Measurements from ENCODE around the gene GRB10. TPM values are rescaled to one million over a fixed set of nuclear protein-coding genes. Genes with fewer than 3 reads are reported as not detected.

GRB10 gene
- total and polyA plus RNA-seq, 2 donors (not counting 3 experiments of a cell fraction or from before 2014, with no cell fraction given): 43.7 to 240 TPM

DNA sequence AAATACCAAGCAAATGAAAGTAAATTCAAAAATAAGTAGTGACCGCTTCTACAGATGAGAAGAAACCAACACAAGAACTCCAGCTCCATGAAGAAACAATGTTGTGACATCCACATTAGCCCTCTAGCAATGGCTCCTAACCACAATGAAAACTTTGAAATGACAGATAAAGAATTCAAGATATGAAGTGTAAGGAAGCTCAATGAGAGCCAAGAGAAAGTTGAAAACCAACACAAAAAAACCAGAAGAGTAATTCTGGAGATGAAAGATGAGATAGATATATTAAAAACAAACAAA, 149.3 kb downstream of the GRB10 start:
- H3K36me3 ChIP-seq (ENCODE audit: control insufficient read depth in 2 of 2, extremely low read depth in 1 of 2, insufficient read depth in 2 of 2, low read length in 2 of 2): peaks cover 0 to 2% of the 10 kb centered on the region in 2 experiments
- H3K4me3 ChIP-seq (replicated peaks in 1 of 3; ENCODE audit: insufficient read depth in 1 of 3, low read depth in 1 of 3, low read length in 3 of 3): no peak overlapping the region
- peaks cover 7% of the 10 kb centered on the region for H4K20me1 ChIP-seq (replicated peaks; ENCODE audit: control insufficient read depth, extremely low read depth, insufficient read depth, low read length)
- dilution Hi-C loops (cut with MboI; ENCODE audit: extremely low pct_ligation_motif_present, low sequenced_read_pairs): no loop called here
- H3K9ac ChIP-seq (replicated peaks; ENCODE audit: extremely low read depth, insufficient read depth, low read length): no peak overlapping the region
- no peak for DNase-seq (ENCODE audit: low read depth, low spot score)
- H3K79me2 ChIP-seq (ENCODE audit: control insufficient read depth, insufficient read depth, low read length): peaks cover 88% of the 10 kb centered on the region
- intact Hi-C loops (cut with micrococcal nuclease): loop anchor here (1.0 kb wide), 1 partner anchor 165 kb away; no protein-coding TSS in a partner anchor
- BruUV-seq (replicated peaks): no TSS peak
- no peak overlapping the region for H2AFZ ChIP-seq (ENCODE audit: low read depth, low read length)
- H3K9me3 ChIP-seq (replicated peaks; ENCODE audit: control insufficient read depth, insufficient read depth, low read length): no peaks in the 10 kb centered on the region
- ChIA-PET CTCF (interaction anchor here (0.8 to 3.0 kb wide), 13 partner anchors 11 to 529 kb away, joined by 3 to 14 read pairs (median 4); no protein-coding TSS in a partner anchor), POLR2A (no interaction called here)
- H3K27me3 ChIP-seq (ENCODE audit: control insufficient read depth in 2 of 2, insufficient read depth in 2 of 2, low read length in 2 of 2): no peaks in the 10 kb centered on the region
- no peaks in the 10 kb centered on the region for H3K9me1 ChIP-seq (replicated peaks; ENCODE audit: control insufficient read depth, extremely low read depth, insufficient read depth, low read length)
- H3K4me1 ChIP-seq (ENCODE audit: control insufficient read depth, extremely low read depth, insufficient read depth, low read length): peaks cover 6% of the 10 kb centered on the region
- no peak for FAIRE-seq
- H3K27ac ChIP-seq (ENCODE audit: insufficient read depth, low read depth, low read length): no peak overlapping the region
- no peak for TF ChIP-seq MYC (IDR thresholded peaks at IDR 0.05; ENCODE audit: low read depth, low read length)
- TF ChIP-seq, protein P1, sequence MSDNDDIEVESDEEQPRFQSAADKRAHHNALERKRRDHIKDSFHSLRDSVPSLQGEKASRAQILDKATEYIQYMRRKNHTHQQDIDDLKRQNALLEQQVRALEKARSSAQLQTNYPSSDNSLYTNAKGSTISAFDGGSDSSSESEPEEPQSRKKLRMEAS (IDR thresholded peaks at IDR 0.05; ENCODE audit: insufficient read depth, insufficient read length): no peak
- TF ChIP-seq FOS (IDR thresholded peaks at IDR 0.05; ENCODE audit: borderline replicate concordance, insufficient read depth, low read length): no peak
- TF ChIP-seq EZH2 (IDR thresholded peaks at IDR 0.05; ENCODE audit: borderline replicate concordance, low read depth, low read length, severe bottlenecking): no peak
- TF ChIP-seq, protein P2, sequence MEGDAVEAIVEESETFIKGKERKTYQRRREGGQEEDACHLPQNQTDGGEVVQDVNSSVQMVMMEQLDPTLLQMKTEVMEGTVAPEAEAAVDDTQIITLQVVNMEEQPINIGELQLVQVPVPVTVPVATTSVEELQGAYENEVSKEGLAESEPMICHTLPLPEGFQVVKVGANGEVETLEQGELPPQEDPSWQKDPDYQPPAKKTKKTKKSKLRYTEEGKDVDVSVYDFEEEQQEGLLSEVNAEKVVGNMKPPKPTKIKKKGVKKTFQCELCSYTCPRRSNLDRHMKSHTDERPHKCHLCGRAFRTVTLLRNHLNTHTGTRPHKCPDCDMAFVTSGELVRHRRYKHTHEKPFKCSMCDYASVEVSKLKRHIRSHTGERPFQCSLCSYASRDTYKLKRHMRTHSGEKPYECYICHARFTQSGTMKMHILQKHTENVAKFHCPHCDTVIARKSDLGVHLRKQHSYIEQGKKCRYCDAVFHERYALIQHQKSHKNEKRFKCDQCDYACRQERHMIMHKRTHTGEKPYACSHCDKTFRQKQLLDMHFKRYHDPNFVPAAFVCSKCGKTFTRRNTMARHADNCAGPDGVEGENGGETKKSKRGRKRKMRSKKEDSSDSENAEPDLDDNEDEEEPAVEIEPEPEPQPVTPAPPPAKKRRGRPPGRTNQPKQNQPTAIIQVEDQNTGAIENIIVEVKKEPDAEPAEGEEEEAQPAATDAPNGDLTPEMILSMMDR (IDR thresholded peaks at IDR 0.05; ENCODE audit: extremely low read depth in 1 of 2, insufficient read depth in 1 of 2, low read depth in 1 of 2, low read length in 2 of 2): no peak
- TF ChIP-seq GATA2 (IDR thresholded peaks at IDR 0.05; ENCODE audit: insufficient read depth, insufficient read length, low read depth, low read length): no peak
- no peak for TF ChIP-seq POLR2AphosphoS5 (IDR thresholded peaks at IDR 0.05; ENCODE audit: insufficient read depth, low read depth, low read length)
- no peak overlapping the region for H3K4me2 ChIP-seq (ENCODE audit: insufficient read depth, low read length)

Measured in endothelial cell of umbilical vein (primary cell).